ENCODE results near the gene STK36.

STK36 gene

GRCh38 chr2:218671654-218672566 is at the start of gene STK36, which contains the start of gene RNF25:
TSS of gene STK36 (plus strand) at chr2:218672086. CDS start at chr2:218672830, 744 bp downstream.
TSS of gene RNF25 (minus strand) at chr2:218672002. CDS start at chr2:218671970, 32 bp downstream.
- DNase-seq (ENCODE audit: low read depth in 2 of 2, low spot score in 1 of 2), result peak; percentile 51 to 72

GRCh38 chr2:218622606-218623365 is 49.1 kb upstream of the STK36 start:
- no peak for DNase-seq (ENCODE audit: low read depth in 2 of 2, low spot score in 1 of 2)

- no peak for DNase-seq (ENCODE audit: low read depth in 2 of 2, low spot score in 1 of 2)
Observed at GRCh38 chr2:218623366-218623705, 48.5 kb upstream of the STK36 start.

- DNase-seq (ENCODE audit: low read depth in 2 of 2, low spot score in 1 of 2), result no peak
Observed at GRCh38 chr2:218626369-218626768, 45.5 kb upstream of the STK36 start.

- no peak for DNase-seq (ENCODE audit: low read depth in 2 of 2, low spot score in 1 of 2)
Observed at GRCh38 chr2:218627939-218628338, 43.9 kb upstream of the STK36 start.

GRCh38 chr2:218631837-218632236 is 40.0 kb upstream of the STK36 start:
- no peak for DNase-seq (ENCODE audit: low read depth in 2 of 2, low spot score in 1 of 2)

GRCh38 chr2:218635719-218636118 is 36.2 kb upstream of the STK36 start:
- no peak for DNase-seq (ENCODE audit: low read depth in 2 of 2, low spot score in 1 of 2)

GRCh38 chr2:218638372-218638771 is 33.5 kb upstream of the STK36 start:
- no peak for DNase-seq (ENCODE audit: low read depth in 2 of 2, low spot score in 1 of 2)

- DNase-seq (ENCODE audit: low read depth in 2 of 2, low spot score in 1 of 2), result no peak
Observed at GRCh38 chr2:218642121-218642656, 29.7 kb upstream of the STK36 start.

GRCh38 chr2:218642786-218643185 is 29.1 kb upstream of the STK36 start:
- DNase-seq (ENCODE audit: low read depth in 2 of 2, low spot score in 1 of 2), result no peak

- no peak for DNase-seq (ENCODE audit: low read depth in 2 of 2, low spot score in 1 of 2)
Observed at GRCh38 chr2:218643751-218644310, 28.1 kb upstream of the STK36 start.

- no peak for DNase-seq (ENCODE audit: low read depth in 2 of 2, low spot score in 1 of 2)
Observed at GRCh38 chr2:218644721-218645120, 27.2 kb upstream of the STK36 start.

- no peak for DNase-seq (ENCODE audit: low read depth in 2 of 2, low spot score in 1 of 2)
Observed at GRCh38 chr2:218645126-218645525, 26.8 kb upstream of the STK36 start.

GRCh38 chr2:218648088-218648786 is 23.6 kb upstream of the STK36 start:
- DNase-seq (ENCODE audit: low read depth in 2 of 2, low spot score in 1 of 2), result peak; percentile 3 to 12

GRCh38 chr2:218648787-218649100 is 23.1 kb upstream of the STK36 start:
- no peak for DNase-seq (ENCODE audit: low read depth in 2 of 2, low spot score in 1 of 2)

- DNase-seq (ENCODE audit: low read depth in 2 of 2, low spot score in 1 of 2), result no peak
Observed at GRCh38 chr2:218655751-218656150, 16.1 kb upstream of the STK36 start.

GRCh38 chr2:218658671-218659257 is 13.1 kb upstream of the STK36 start:
- peak in 1 of 2 donors; percentile 16 for DNase-seq (ENCODE audit: low read depth in 2 of 2, low spot score in 1 of 2)

- peak; percentile 91 to 92 for DNase-seq (ENCODE audit: low read depth in 2 of 2, low spot score in 1 of 2)
Observed at GRCh38 chr2:218659258-218659987, 12.5 kb upstream of the STK36 start, which contains the start of the genes BCS1L and ZNF142. TSS of gene BCS1L (plus strand) at chr2:218659683. CDS start at chr2:218660988, 1,305 bp downstream. TSS of gene ZNF142 (minus strand) at chr2:218659623. CDS start at chr2:218656429, 3,194 bp downstream.

- DNase-seq (ENCODE audit: low read depth in 2 of 2, low spot score in 1 of 2), result no peak
Observed at GRCh38 chr2:218659988-218660358, 11.9 kb upstream of the STK36 start.

- no peak for DNase-seq (ENCODE audit: low read depth in 2 of 2, low spot score in 1 of 2)
Observed at GRCh38 chr2:218662377-218662776, 9.5 kb upstream of the STK36 start.

All from stimulated activated CD8-positive, alpha-beta memory T cell treated with anti-CD3 and anti-CD28 coated beads, Interleukin-4, amount 100 ng/mL, for 4 hours (primary cell).